ENCODE data around the gene IL1R2. TPM values are rescaled to one million over a fixed set of nuclear protein-coding genes. Genes with fewer than 3 reads are reported as not detected.

IL1R2 gene
- total RNA-seq, 3 donors from 2014 or later = 17.9 to 40.3 (median 39.8) TPM

GRCh38 chr2:101975171-101975870, 16.4 kb upstream of the IL1R2 start:
- intact Hi-C loops (cut with DNase I, micrococcal nuclease) = no loop called here
- Histone ChIP-seq H3K9me3 (no peaks in the 10 kb centered on the region), H3K36me3 (ENCODE audit: low read depth) (no peaks in the 10 kb centered on the region), H3K4me1 (ENCODE audit: low read depth) (no peaks in the 10 kb centered on the region), H3K4me3 (no peak overlapping the region)
- TF ChIP-seq CTCF (IDR thresholded peaks at IDR 0.05) = no peak
- ATAC-seq (no peak), DNase-seq (no peak)

GRCh38 chr2:101976891-101977290, 14.9 kb upstream of the IL1R2 start:
- no peaks in the 10 kb centered on the region for H3K9me3 ChIP-seq
- TF ChIP-seq CTCF (IDR thresholded peaks at IDR 0.05) = no peak
- no peak for ATAC-seq
- H3K4me3 ChIP-seq = no peak overlapping the region
- intact Hi-C loops (cut with DNase I, micrococcal nuclease) = no loop called here
- H3K36me3 ChIP-seq (ENCODE audit: low read depth) = no peaks in the 10 kb centered on the region
- H3K4me1 ChIP-seq (ENCODE audit: low read depth) = no peaks in the 10 kb centered on the region
- no peak for DNase-seq

GRCh38 chr2:101980368-101980767, 11.4 kb upstream of the IL1R2 start:
- intact Hi-C loops (cut with DNase I, micrococcal nuclease) = no loop called here
- TF ChIP-seq CTCF (IDR thresholded peaks at IDR 0.05) = no peak
- DNase-seq (no peak), ATAC-seq (no peak)
- no peaks in the 10 kb centered on the region for H3K9me3 ChIP-seq
- H3K4me1 ChIP-seq (ENCODE audit: low read depth) = peaks cover 2% of the 10 kb centered on the region
- H3K4me3 ChIP-seq = no peak overlapping the region
- no peaks in the 10 kb centered on the region for H3K36me3 ChIP-seq (ENCODE audit: low read depth)

GRCh38 chr2:101981066-101981465, 10.7 kb upstream of the IL1R2 start:
- peaks cover 9% of the 10 kb centered on the region for H3K4me1 ChIP-seq (ENCODE audit: low read depth)

GRCh38 chr2:101981504-101981903, 10.3 kb upstream of the IL1R2 start:
- TF ChIP-seq CTCF (IDR thresholded peaks at IDR 0.05) = no peak
- no peak overlapping the region for H3K4me3 ChIP-seq
- ATAC-seq (no peak), DNase-seq (no peak)
- H3K36me3 ChIP-seq (ENCODE audit: low read depth) = no peaks in the 10 kb centered on the region
- H3K4me1 ChIP-seq (ENCODE audit: low read depth) = peaks cover 14% of the 10 kb centered on the region
- no peaks in the 10 kb centered on the region for H3K9me3 ChIP-seq
- intact Hi-C loops (cut with DNase I, micrococcal nuclease) = no loop called here

More at GRCh38 chr2:101981066-101981465, 10.7 kb upstream of the IL1R2 start:
- no peak for TF ChIP-seq CTCF (IDR thresholded peaks at IDR 0.05)
- intact Hi-C loops (cut with DNase I, micrococcal nuclease) = no loop called here
- ATAC-seq (no peak), DNase-seq (no peak)
- H3K36me3 ChIP-seq (ENCODE audit: low read depth) = no peaks in the 10 kb centered on the region
- no peaks in the 10 kb centered on the region for H3K9me3 ChIP-seq
- no peak overlapping the region for H3K4me3 ChIP-seq

All from mucosa of descending colon (tissue), 3 donors.